CD8-positive, alpha-beta memory T cell (primary cell): Measurements from ENCODE around the gene EPHA8. TPM values are rescaled to one million over a fixed set of nuclear protein-coding genes. Genes with fewer than 3 reads are reported as not detected.
A peak's percentile ranks its signal among the peaks of the same experiment; 100 is the strongest.

Source experiments
- CTCF ChIA-PET: fragments of 350-600 bp; sonication (Branson Sonifier 250); formaldehyde crosslinking; loops from one replicate; lab custom pipeline; 2021; ENCODE audit warnings: antibody characterized with exemption; lab: Charles Lee
- POLR2A ChIA-PET: fragments of 350-600 bp; sonication (Branson Sonifier 250); formaldehyde crosslinking; loops from one replicate; lab custom pipeline; 2021; ENCODE audit warnings: antibody characterized with exemption; lab: Charles Lee
- DNase-seq, 5 donors: peaks; one replicate each; pipeline versions ENCODE4 v3.0.0 to v3.0.0-alpha.2; 2020 to 2022; ENCODE audit warnings: mixed read lengths in 1 of 5
- H3K27ac ChIP-seq: one replicate; pipeline ENCODE4 v1.7.0; 2013; ENCODE audit warnings: low read depth, mild to moderate bottlenecking, low read length, moderate library complexity
- H3K27me3 ChIP-seq: 2 replicates; pipeline ENCODE4 v1.7.0; 2013; ENCODE audit warnings: low read length, mild to moderate bottlenecking; ENCODE audit not compliant: insufficient read depth, poor library complexity, severe bottlenecking
- H3K36me3 ChIP-seq: 2 replicates; pipeline ENCODE4 v1.7.0; 2013; ENCODE audit warnings: mild to moderate bottlenecking, low read length, moderate library complexity; ENCODE audit not compliant: insufficient read depth
- H3K4me1 ChIP-seq: 2 replicates; pipeline ENCODE4 v1.7.0; 2013; ENCODE audit warnings: mild to moderate bottlenecking, low read length, moderate library complexity; ENCODE audit not compliant: insufficient read depth
- H3K4me3 ChIP-seq: 2 replicates; pipeline ENCODE4 v1.7.0; 2013; ENCODE audit warnings: mild to moderate bottlenecking, low read length
- H3K9me3 ChIP-seq: 2 replicates; pipeline ENCODE4 v1.7.0; 2013; ENCODE audit warnings: mild to moderate bottlenecking, low read length
- H3K27ac Mint-ChIP-seq, 8 donors: one replicate each; pipeline ENCODE4 v1.8.0; 2020 to 2021; ENCODE audit warnings: mixed read lengths in 8 of 8, mild to moderate bottlenecking in 6 of 8, inconsistent platforms in 3 of 8, moderate library complexity in 3 of 8
- H3K27me3 Mint-ChIP-seq, 2 donors: one replicate each; pipeline ENCODE4 v1.8.0; 2020 to 2021; ENCODE audit warnings: mixed read lengths in 2 of 2, mild to moderate bottlenecking in 1 of 2, moderate library complexity in 1 of 2
- H3K36me3 Mint-ChIP-seq, 3 donors: one replicate each; pipeline ENCODE4 v1.8.0; 2020 to 2021; ENCODE audit warnings: mixed read lengths in 3 of 3, inconsistent platforms in 1 of 3, mild to moderate bottlenecking in 1 of 3
- H3K4me1 Mint-ChIP-seq, 3 donors: one replicate each; pipeline ENCODE4 v1.8.0; 2020 to 2021; ENCODE audit warnings: mixed read lengths in 3 of 3, inconsistent platforms in 1 of 3, mild to moderate bottlenecking in 1 of 3
- H3K4me3 Mint-ChIP-seq, 7 donors: one replicate each; pipeline ENCODE4 v1.8.0; 2020 to 2021; ENCODE audit warnings: mixed read lengths in 7 of 7, mild to moderate bottlenecking in 6 of 7, moderate library complexity in 4 of 7, inconsistent platforms in 2 of 7
- H3K9me3 Mint-ChIP-seq, 5 donors: one replicate each; pipeline ENCODE4 v1.8.0; 2020 to 2022; ENCODE audit warnings: mixed read lengths in 5 of 5, mild to moderate bottlenecking in 3 of 5, moderate library complexity in 2 of 5, inconsistent platforms in 1 of 5
- polyA plus RNA-seq: library from polyadenylated mRNA; unstranded; fragments of 300-500 nt; fragmentation: Illumina TruSeq; gene quantifications from one replicate; pipeline ENCODE4 v1.2.3, GENCODE V29; 2021
- total RNA-seq, 2 experiments: library from RNA; stranded (reverse); gene quantifications; one replicate each; pipeline ENCODE4 v1.2.3, GENCODE V29; 2021

The EPHA8 gene
- not detected for total RNA-seq
- not detected for polyA plus RNA-seq

DNA sequence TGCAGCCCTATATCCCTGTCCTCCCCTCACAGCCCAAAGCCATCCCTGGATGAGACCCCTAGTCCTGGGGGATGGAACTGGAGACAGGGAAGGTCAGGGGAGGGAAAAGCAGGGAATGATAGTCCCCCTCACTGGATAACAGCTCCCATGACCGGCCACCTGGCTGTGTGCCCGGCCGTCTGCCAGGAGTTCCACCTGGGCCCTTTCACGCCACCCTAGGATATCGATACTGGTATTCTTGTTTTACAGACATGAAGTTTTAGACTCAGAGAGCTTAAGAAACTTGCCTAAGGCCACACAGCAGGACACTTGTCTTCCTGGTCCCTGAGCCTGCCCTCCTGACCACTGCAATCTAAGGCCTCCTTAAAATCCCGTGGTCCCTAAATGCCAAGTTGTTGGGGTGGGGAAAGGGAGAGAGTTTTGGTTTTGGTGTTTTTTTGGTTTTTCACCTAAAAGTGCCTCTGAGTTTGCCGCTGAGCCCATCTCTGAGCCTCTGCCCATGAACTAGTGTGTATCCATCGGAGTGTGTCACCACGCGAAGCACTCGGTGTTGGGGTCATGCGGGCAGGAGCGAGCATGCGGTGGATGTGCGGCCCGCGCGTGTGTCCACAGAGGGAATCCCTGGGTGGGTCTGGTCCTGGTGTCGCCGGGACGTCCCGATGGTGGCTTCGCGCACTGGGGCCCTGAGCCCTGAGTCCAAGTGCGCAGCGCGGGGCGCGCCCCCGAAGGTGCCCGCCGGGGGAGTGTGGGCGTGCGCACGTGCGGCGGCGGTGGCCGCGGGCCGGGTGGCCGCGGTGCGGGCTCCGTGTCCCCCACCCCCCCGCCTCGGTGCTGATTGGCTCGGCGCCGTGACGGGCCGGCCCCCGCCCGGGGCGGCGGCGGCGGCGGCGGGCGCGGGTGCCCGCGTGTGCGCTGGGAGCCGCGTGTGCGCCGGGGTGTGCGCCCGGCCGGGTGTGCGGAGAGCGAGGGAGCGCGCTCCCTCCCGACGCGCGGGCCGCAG, at the start of gene EPHA8:
TSS of gene EPHA8 (plus strand) at position 906 of the 1,000 bp plus-strand sequence. CDS start 147 bp downstream, outside the sequence.
- POLR2A ChIA-PET, result no interaction called here
- H3K27ac Mint-ChIP-seq, result peak within 1 kb of the TSS in 1 of 8 donors; percentile 47
- H3K9me3 Mint-ChIP-seq, result no peaks in the 10 kb centered on the region
- Histone ChIP-seq H3K9me3 (no peaks in the 10 kb centered on the region), H3K4me1 (no peaks in the 10 kb centered on the region), H3K27me3 (peaks cover 25% of the 10 kb centered on the region), H3K4me3 (no peak within 1 kb of the TSS), H3K27ac (no peak within 1 kb of the TSS), H3K36me3 (no peaks in the 10 kb centered on the region)
- H3K27me3 Mint-ChIP-seq, result peaks cover 53 to 55% of the 10 kb centered on the region in 2 donors
- CTCF ChIA-PET, result no interaction called here
- peak within 1 kb of the TSS in 1 of 7 donors; percentile 36 for H3K4me3 Mint-ChIP-seq
- no peaks in the 10 kb centered on the region for H3K36me3 Mint-ChIP-seq
- no peak for DNase-seq
- H3K4me1 Mint-ChIP-seq, result peaks cover 2 to 4% (median 3%) of the 10 kb centered on the region in 3 donors

DNA sequence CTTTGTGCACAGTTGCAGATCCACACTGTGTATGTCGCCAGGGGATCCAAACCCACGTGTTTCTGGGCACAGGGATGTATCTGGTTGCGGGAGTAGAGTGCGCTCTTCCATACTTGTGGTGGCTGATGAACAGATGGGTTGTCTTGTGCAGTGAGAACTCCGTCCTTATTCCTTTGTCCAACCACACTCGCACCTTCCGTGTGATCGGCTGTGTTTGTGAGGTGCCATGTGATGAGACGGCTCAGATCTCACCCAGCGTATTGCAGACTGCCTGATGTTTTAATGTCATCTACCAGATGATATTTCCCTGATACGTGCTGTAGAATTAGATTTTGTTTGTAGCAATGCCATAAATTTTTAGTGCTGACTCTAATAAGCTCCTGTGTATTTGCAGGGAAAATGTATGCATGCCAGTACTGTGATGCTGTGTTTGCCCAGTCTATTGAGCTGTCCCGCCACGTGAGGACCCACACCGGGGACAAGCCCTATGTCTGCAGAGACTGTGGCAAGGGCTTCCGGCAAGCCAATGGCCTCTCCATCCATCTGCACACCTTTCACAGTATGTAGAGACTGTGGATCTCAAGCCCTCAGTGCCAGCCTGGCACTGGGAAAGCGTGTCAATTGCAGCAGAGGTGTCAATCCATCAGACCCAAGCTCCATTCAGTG, 46.2 kb upstream of the EPHA8 start:
- ChIA-PET CTCF (no interaction called here), POLR2A (no interaction called here)
- no peak for DNase-seq
- no peaks in the 10 kb centered on the region for H3K4me1 Mint-ChIP-seq
- H3K4me3 Mint-ChIP-seq, result no peak overlapping the region
- peaks cover 24 to 99% (median 53%) of the 10 kb centered on the region in 3 donors for H3K36me3 Mint-ChIP-seq
- no peaks in the 10 kb centered on the region for H3K27me3 Mint-ChIP-seq
- H3K9me3 Mint-ChIP-seq, result no peaks in the 10 kb centered on the region
- H3K27ac Mint-ChIP-seq, result peak overlapping the region in 1 of 8 donors; percentile 14
- H3K36me3 ChIP-seq, result peaks cover 76% of the 10 kb centered on the region
- H3K27me3 ChIP-seq, result no peaks in the 10 kb centered on the region
- H3K9me3 ChIP-seq, result no peaks in the 10 kb centered on the region
- no peaks in the 10 kb centered on the region for H3K4me1 ChIP-seq
- H3K4me3 ChIP-seq, result no peak overlapping the region
- no peak overlapping the region for H3K27ac ChIP-seq

DNA sequence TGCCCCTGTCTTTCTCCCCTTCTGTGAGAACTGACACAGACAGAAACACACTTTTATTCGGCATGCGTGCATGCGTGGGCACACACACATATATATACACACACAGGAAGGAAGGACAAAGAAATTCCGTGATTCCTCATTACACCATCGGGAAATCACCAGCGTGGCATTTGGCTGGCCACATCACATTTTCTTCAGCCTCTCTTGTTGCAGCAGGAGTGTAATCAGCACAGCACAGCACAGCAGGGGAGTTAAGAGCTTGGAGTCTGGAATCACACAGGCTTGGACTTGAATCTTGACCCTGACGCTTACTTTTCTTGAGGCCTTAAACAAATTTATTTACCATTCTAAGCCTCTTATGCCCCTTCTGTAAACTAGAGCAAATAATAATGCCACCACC, 45.3 kb upstream of the EPHA8 start:
- Mint-ChIP-seq H3K27me3 (no peaks in the 10 kb centered on the region), H3K36me3 (peaks cover 24 to 95% (median 52%) of the 10 kb centered on the region in 3 donors), H3K9me3 (no peaks in the 10 kb centered on the region), H3K4me1 (no peaks in the 10 kb centered on the region), H3K27ac (no peak overlapping the region), H3K4me3 (no peak overlapping the region)
- peaks cover 70% of the 10 kb centered on the region for H3K36me3 ChIP-seq
- H3K9me3 ChIP-seq, result no peaks in the 10 kb centered on the region
- no peak for DNase-seq
- H3K27me3 ChIP-seq, result no peaks in the 10 kb centered on the region
- CTCF ChIA-PET, result no interaction called here
- H3K4me1 ChIP-seq, result no peaks in the 10 kb centered on the region
- H3K4me3 ChIP-seq, result no peak overlapping the region
- POLR2A ChIA-PET, result no interaction called here
- H3K27ac ChIP-seq, result no peak overlapping the region

DNA sequence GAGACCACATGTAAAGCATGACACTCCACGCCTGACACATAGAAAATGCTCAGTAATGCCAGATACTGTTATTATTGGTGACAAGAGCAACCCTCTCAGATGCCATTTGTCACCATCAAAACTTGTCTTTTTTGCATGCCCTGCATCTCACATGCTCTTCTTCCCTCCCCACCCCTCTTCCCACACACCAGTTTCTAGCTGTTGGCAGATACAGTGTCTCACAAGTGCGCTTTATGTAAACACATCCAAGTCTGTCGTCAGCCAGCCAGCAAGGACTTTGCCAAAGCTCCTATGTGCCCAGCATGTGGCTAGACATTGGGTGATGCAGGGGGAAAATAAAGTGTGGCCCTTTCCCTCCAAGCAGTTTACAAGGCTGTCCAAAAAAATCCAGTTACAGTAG, 44.9 kb upstream of the EPHA8 start:
- POLR2A ChIA-PET, result no interaction called here
- H3K9me3 ChIP-seq, result no peaks in the 10 kb centered on the region
- no peaks in the 10 kb centered on the region for H3K9me3 Mint-ChIP-seq
- H3K27me3 Mint-ChIP-seq, result no peaks in the 10 kb centered on the region
- H3K4me1 Mint-ChIP-seq, result no peaks in the 10 kb centered on the region
- CTCF ChIA-PET, result no interaction called here
- DNase-seq, result no peak
- peaks cover 68% of the 10 kb centered on the region for H3K36me3 ChIP-seq
- H3K27ac Mint-ChIP-seq, result no peak overlapping the region
- H3K27me3 ChIP-seq, result no peaks in the 10 kb centered on the region
- H3K36me3 Mint-ChIP-seq, result peaks cover 24 to 95% (median 54%) of the 10 kb centered on the region in 3 donors
- no peak overlapping the region for H3K4me3 ChIP-seq
- H3K27ac ChIP-seq, result no peak overlapping the region
- no peaks in the 10 kb centered on the region for H3K4me1 ChIP-seq
- H3K4me3 Mint-ChIP-seq, result no peak overlapping the region

DNA sequence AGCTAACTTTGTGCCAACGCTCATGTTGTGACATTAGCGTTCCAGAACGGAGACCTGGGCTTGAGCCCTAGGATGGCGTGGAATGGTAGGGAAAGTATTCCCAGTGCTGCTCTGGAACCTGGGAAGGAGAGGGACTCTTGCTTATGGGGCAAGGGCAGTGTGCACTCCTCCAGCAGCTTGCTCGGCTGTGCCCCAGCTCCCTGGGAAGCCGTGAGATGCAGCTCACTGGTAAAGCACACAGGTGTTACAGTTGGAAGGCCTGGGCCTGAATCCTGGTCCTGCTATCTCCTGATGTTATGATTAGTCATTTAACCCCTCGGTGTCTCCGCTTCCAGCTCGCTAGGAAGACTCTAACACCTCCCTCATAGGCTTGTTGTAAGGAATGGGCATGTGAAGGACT, 42.4 kb upstream of the EPHA8 start:
- H3K4me3 Mint-ChIP-seq, result no peak overlapping the region
- no peaks in the 10 kb centered on the region for H3K27me3 Mint-ChIP-seq
- Histone ChIP-seq H3K27me3 (no peaks in the 10 kb centered on the region), H3K36me3 (peaks cover 67% of the 10 kb centered on the region), H3K27ac (no peak overlapping the region), H3K4me3 (no peak overlapping the region), H3K4me1 (no peaks in the 10 kb centered on the region), H3K9me3 (no peaks in the 10 kb centered on the region)
- ChIA-PET POLR2A (no interaction called here), CTCF (no interaction called here)
- H3K4me1 Mint-ChIP-seq, result no peaks in the 10 kb centered on the region
- no peaks in the 10 kb centered on the region for H3K9me3 Mint-ChIP-seq
- H3K36me3 Mint-ChIP-seq, result peaks cover 26 to 96% (median 54%) of the 10 kb centered on the region in 3 donors
- DNase-seq, result no peak
- H3K27ac Mint-ChIP-seq, result no peak overlapping the region

DNA sequence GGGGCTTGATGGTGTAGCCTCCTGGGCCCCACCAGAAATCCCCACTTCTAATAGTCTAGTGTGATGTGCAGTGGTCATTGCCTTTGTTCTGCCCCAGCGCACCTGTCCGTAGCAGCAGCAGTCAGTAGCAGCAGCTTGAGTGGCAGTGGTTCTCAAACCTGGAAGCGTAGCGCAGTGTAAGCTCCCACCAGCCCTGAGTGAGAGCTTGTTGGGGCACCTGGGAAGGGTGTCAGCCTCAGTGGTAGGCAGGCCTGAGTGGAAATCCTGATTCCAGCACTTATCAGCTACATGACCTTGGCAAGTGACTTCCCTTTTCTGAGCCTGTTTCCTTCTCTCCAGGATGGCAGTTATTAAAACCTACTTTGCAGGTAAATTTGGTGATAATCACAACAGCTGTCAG, 41.6 kb upstream of the EPHA8 start:
- Mint-ChIP-seq H3K27me3 (no peaks in the 10 kb centered on the region), H3K36me3 (peaks cover 26 to 96% (median 48%) of the 10 kb centered on the region in 3 donors), H3K4me1 (no peaks in the 10 kb centered on the region), H3K4me3 (no peak overlapping the region), H3K27ac (no peak overlapping the region), H3K9me3 (no peaks in the 10 kb centered on the region)
- DNase-seq, result no peak
- POLR2A ChIA-PET, result no interaction called here
- Histone ChIP-seq H3K4me3 (no peak overlapping the region), H3K9me3 (no peaks in the 10 kb centered on the region), H3K27ac (no peak overlapping the region), H3K27me3 (no peaks in the 10 kb centered on the region), H3K4me1 (no peaks in the 10 kb centered on the region), H3K36me3 (peaks cover 59% of the 10 kb centered on the region)
- CTCF ChIA-PET, result no interaction called here

DNA sequence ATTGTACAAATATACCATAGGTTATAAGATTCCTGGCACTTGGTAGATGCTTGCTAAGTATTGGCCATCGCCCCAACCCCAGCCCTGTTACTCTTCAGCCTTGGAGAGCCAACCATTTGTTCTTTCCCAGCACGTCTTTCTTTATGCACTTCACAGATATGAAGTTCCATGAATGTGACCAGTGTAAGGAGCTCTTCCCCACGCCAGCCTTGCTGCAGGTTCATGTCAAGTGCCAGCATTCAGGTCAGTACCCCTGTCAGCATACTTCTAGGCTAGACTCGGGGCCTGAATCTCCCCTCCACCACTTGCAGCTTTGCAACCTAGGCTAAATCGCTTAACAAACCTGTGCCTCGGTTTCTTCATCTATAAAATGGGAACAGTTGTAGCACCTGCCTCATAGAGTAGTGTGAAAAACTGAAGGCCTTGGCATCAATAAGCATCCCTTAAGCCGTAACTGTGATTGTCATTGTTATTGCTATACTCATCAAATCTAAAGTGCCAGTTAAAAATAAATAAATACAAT, 41.0 kb upstream of the EPHA8 start:
- CTCF ChIA-PET, result no interaction called here
- Mint-ChIP-seq H3K4me1 (no peaks in the 10 kb centered on the region), H3K36me3 (peaks cover 22 to 96% (median 50%) of the 10 kb centered on the region in 3 donors), H3K9me3 (no peaks in the 10 kb centered on the region), H3K4me3 (no peak overlapping the region), H3K27me3 (no peaks in the 10 kb centered on the region), H3K27ac (no peak overlapping the region)
- Histone ChIP-seq H3K4me1 (no peaks in the 10 kb centered on the region), H3K27me3 (no peaks in the 10 kb centered on the region), H3K9me3 (no peaks in the 10 kb centered on the region), H3K27ac (no peak overlapping the region), H3K36me3 (peaks cover 58% of the 10 kb centered on the region), H3K4me3 (no peak overlapping the region)
- POLR2A ChIA-PET, result no interaction called here
- DNase-seq, result no peak

DNA sequence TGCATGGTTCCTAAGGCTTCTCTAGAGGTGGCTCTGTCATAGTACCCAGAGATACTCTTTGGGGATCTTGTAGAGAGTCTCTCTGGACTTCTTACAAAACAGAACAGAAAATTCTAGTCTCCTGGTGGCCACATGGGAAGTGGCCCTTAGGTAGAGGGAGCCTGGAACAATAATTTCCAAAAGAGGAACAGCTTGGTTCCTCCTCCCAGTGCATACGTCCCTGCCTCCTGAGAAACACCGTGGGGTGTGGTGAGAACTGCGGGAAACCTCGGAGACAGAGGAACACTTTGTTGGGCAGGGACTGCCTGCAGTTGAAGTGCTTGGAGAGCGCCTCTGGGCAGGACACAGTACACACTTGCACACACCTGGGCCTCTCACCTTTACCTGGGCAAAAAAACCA, 38.8 kb upstream of the EPHA8 start:
- no peak overlapping the region for H3K27ac Mint-ChIP-seq
- Histone ChIP-seq H3K27me3 (no peaks in the 10 kb centered on the region), H3K9me3 (no peaks in the 10 kb centered on the region), H3K36me3 (peaks cover 48% of the 10 kb centered on the region), H3K4me3 (no peak overlapping the region), H3K27ac (no peak overlapping the region), H3K4me1 (no peaks in the 10 kb centered on the region)
- POLR2A ChIA-PET, result no interaction called here
- CTCF ChIA-PET, result no interaction called here
- DNase-seq, result no peak
- no peaks in the 10 kb centered on the region for H3K9me3 Mint-ChIP-seq
- no peak overlapping the region for H3K4me3 Mint-ChIP-seq
- no peaks in the 10 kb centered on the region for H3K27me3 Mint-ChIP-seq
- peaks cover 7 to 95% (median 40%) of the 10 kb centered on the region in 3 donors for H3K36me3 Mint-ChIP-seq
- H3K4me1 Mint-ChIP-seq, result no peaks in the 10 kb centered on the region
